Kidney tubule cell (primary cell): ENCODE data around the gene GPR171.
"Not testable (repeated sequence)": the region's sequence is repeated elsewhere in the genome, so short reads cannot be mapped to it uniquely, and the experiment has no call there.

Experiments
- DNase-seq: peaks from one replicate; pipeline ENCODE4 v3.0.0-alpha.2; 2018; ENCODE audit warnings: low spot score

The GPR171 gene

GRCh38 chr3:151203051-151203420 lies at the start of gene GPR171:
Gene GPR171 (minus strand): TSS chr3:151203216. CDS start chr3:151199386, 3,830 bp downstream.
- DNase-seq = no peak

GRCh38 chr3:151248772-151249337 lies 45.8 kb upstream of the GPR171 start:
- DNase-seq = no peak

- not testable (repeated sequence) for DNase-seq
Observed at GRCh38 chr3:151242006-151242405, 39.0 kb upstream of the GPR171 start.

GRCh38 chr3:151236736-151237135 lies 33.7 kb upstream of the GPR171 start:
- DNase-seq = no peak

GRCh38 chr3:151236316-151236715 lies 33.3 kb upstream of the GPR171 start:
- DNase-seq = no peak

- no peak for DNase-seq
Observed at GRCh38 chr3:151234825-151235224, 31.8 kb upstream of the GPR171 start.

GRCh38 chr3:151232991-151233390 lies 30.0 kb upstream of the GPR171 start:
- DNase-seq = no peak

GRCh38 chr3:151232403-151232802 lies 29.4 kb upstream of the GPR171 start:
- not testable (repeated sequence) for DNase-seq

- no peak for DNase-seq
Observed at GRCh38 chr3:151230646-151231045, 27.6 kb upstream of the GPR171 start.

GRCh38 chr3:151228666-151229040 lies 25.6 kb upstream of the GPR171 start:
- peak; percentile 13 for DNase-seq

GRCh38 chr3:151227807-151228665 lies 25.0 kb upstream of the GPR171 start:
- DNase-seq = peak; percentile 73

- peak; percentile 14 for DNase-seq
Observed at GRCh38 chr3:151227266-151227806, 24.3 kb upstream of the GPR171 start.

- no peak for DNase-seq
Observed at GRCh38 chr3:151226825-151227224, 23.8 kb upstream of the GPR171 start.

GRCh38 chr3:151226088-151226563 lies 23.1 kb upstream of the GPR171 start:
- peak; percentile 85 for DNase-seq

- DNase-seq = no peak
Observed at GRCh38 chr3:151225040-151225975, 22.3 kb upstream of the GPR171 start.

GRCh38 chr3:151224268-151224866 lies 21.4 kb upstream of the GPR171 start:
- no peak for DNase-seq

GRCh38 chr3:151219056-151219455 lies 16.0 kb upstream of the GPR171 start:
- peak; percentile 93 for DNase-seq

- peak; percentile 78 for DNase-seq
Observed at GRCh38 chr3:151218136-151218535, 15.1 kb upstream of the GPR171 start.

GRCh38 chr3:151216641-151217607 lies 13.9 kb upstream of the GPR171 start:
- DNase-seq = peak; percentile 35

- DNase-seq = no peak
Observed at GRCh38 chr3:151214459-151214858, 11.4 kb upstream of the GPR171 start.
